Skeletal muscle cell (primary cell): ENCODE measurements around the gene FAM124B.
"Not testable (repeated sequence)": the region's sequence is repeated elsewhere in the genome, so short reads cannot be mapped to it uniquely, and the experiment has no call there.

Source experiments
- DNase-seq: peaks from one replicate; pipeline ENCODE4 v3.0.0-alpha.2; 2010; ENCODE audit warnings: low read depth
- H3K4me3 ChIP-seq: 2 replicates; pipeline ENCODE4 v1.5.1; 2011; ENCODE audit warnings: low read depth, mild to moderate bottlenecking, control low read depth, low read length, moderate library complexity

FAM124B gene

DNA sequence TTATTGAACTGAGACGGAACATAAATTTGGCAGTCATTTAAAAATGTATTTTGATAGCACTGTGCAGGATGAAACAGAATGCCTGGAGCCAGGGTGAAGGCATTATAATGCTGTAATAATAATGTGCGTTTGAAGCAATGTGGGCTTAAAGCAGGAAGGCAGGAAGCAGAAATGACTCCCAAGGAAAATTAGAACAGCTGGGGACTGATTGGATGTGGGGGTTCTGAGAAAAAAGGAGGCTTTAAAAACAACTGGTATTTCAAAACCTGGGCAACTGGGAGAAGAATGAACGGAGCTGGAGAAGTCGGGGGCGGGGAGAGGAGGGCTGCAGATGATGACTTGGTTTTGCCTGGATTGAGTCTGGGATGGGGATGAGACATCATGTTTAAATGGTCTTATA is 12.6 kb downstream of the FAM124B start:
- no peak overlapping the region for H3K4me3 ChIP-seq
- no peak for DNase-seq

GRCh38 chr2:224386876-224387275 is 15.0 kb downstream of the FAM124B start:
- no peak overlapping the region for H3K4me3 ChIP-seq
- no peak for DNase-seq

- no peak for DNase-seq
Observed at GRCh38 chr2:224382973-224383555, 18.8 kb downstream of the FAM124B start.

GRCh38 chr2:224382280-224382647 is 19.6 kb downstream of the FAM124B start:
- not testable (repeated sequence) for H3K4me3 ChIP-seq, DNase-seq

More at GRCh38 chr2:224382973-224383555, 18.8 kb downstream of the FAM124B start:
- no peak overlapping the region for H3K4me3 ChIP-seq

- no peak overlapping the region for H3K4me3 ChIP-seq
- DNase-seq, result no peak
Observed at GRCh38 chr2:224381521-224382279, 20.2 kb downstream of the FAM124B start.

DNA sequence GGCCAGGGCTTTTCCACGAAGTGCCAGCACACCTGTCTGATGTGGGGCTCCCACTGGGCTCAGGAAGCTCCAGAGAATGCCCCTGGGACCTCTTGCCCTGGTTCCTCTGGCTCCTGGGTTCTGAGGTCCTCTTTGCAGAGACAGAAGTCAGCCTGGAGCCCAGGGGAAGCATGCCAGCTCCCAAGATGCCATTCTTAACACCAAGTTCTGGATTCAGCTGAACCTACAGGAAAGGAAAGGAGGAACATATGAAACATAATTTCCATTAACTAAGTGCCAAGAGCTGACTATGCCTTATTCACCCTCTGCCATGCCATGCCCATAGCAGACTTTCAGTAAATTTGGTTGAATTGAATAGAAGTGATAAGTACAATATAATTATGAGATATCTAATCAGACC is 21.9 kb downstream of the FAM124B start:
- no peak overlapping the region for H3K4me3 ChIP-seq
- no peak for DNase-seq

- DNase-seq, result no peak
- H3K4me3 ChIP-seq, result no peak overlapping the region
Observed at GRCh38 chr2:224379172-224379571, 22.7 kb downstream of the FAM124B start.

DNA sequence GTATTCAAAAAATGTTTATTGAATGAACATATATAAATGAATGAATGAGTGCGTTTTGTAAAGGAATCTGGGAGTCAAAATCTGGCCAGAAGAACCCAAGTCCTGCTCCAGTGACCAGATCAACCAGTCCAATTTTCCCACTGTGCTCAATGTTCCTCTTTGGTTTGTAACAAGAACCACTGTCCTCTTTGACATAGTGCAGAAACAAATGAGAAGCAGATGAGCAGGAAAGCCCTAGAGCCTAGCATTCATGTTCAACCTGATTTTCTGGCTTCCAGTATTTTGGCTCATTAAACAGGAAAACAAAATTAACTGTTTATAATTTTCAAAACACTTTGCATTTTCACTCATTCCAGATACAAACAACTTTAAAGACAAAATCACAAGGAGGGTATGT is 23.2 kb downstream of the FAM124B start:
- no peak overlapping the region for H3K4me3 ChIP-seq
- no peak for DNase-seq

DNA sequence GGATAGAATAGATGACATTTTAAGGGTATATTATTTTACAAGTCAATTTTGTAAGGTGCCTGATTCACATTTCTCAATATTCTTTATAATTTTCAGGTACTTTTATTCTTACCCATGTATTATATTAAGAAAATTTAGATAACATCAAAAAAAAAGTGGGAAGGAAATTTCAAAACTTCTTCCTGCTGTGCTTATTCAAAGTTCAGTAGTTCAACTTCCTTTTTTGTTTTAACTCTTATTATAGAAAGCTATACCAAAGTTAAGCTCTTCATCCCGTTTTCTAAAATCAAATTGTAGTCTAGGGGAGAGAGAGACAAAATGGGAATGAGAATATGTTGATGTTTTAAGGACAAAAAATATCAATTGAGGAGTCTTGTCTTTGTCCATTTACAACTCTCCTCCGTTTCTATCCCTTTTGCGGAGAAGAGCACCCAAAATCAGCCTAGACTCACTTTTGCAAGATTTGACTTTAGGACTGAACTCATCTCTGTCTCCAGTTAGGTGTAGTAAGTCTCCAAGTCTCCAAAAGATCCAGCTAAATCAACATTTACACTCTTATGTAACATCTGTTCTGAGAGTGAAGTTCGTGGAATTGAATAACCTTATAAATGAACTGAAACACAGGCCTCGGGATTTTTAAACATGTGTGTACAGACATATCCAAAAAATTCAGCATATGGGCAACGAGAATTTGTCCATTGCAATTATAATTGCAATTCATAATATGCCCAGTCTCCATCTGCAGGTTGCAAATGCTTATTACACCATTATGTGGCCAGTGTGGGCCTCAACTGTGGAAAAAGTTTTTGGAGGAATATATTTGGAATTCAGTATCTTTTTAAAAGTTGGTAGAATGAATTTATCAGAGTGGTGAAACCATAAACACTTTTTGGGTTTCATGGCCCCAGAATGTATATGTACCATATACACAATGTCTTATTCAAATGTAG is 23.9 kb downstream of the FAM124B start:
- H3K4me3 ChIP-seq, result no peak overlapping the region
- no peak for DNase-seq

GRCh38 chr2:224372641-224373040 is 29.3 kb downstream of the FAM124B start:
- no peak overlapping the region for H3K4me3 ChIP-seq
- DNase-seq, result no peak

- H3K4me3 ChIP-seq, result no peak overlapping the region
- no peak for DNase-seq
Observed at GRCh38 chr2:224369028-224369632, 32.8 kb downstream of the FAM124B start.

DNA sequence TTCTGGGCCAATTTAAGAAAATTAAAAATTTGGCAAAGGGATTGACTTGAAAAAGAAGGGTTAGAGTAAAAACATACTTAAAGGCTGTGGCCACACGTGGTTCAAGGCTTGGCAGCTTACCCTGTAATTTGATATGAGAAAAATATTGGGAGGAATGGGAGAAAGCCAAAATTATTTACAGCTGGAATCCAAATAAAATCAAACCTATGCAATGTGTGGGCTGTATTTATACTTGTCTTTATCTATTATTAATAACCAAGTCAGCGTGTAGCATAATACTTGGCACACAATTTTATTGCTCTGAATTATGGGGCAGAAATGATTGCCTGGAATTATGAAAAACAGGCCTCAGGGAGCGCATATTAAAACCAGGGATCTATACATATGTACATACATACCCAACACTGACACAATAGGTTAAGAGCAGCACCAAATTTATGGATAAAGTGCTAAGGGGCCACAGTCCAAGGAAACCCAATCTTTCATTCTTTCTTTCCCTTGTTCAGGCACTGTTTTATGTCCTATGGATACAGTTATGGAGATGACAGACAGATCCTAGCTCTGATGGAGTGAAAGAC is 35.6 kb downstream of the FAM124B start:
- DNase-seq, result no peak
- no peak overlapping the region for H3K4me3 ChIP-seq

DNA sequence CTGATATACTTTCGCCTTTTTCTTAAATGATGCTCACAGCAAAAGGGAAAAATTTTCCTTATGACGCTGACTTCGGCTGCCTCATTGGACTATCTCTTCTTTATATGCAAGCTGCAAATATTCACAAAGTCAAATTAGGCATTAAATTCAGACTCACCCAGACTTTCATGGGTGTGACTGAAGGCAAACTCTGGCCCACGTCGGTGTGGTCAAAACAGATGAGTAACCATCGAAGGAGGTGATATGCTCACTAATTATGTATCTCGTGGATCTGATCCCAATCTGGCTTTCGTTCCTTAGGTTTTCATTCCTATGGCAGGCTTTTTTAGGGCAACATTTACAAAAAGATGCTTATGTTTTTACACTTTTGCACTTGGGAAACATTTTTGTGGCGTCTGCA is 36.6 kb downstream of the FAM124B start:
- H3K4me3 ChIP-seq, result no peak overlapping the region
- no peak for DNase-seq

- no peak for DNase-seq
- H3K4me3 ChIP-seq, result no peak overlapping the region
Observed at GRCh38 chr2:224363281-224363680, 38.6 kb downstream of the FAM124B start.

GRCh38 chr2:224362094-224362493 is 39.8 kb downstream of the FAM124B start:
- DNase-seq, result no peak

GRCh38 chr2:224360801-224361251 is 41.1 kb downstream of the FAM124B start:
- DNase-seq, result no peak
- no peak overlapping the region for H3K4me3 ChIP-seq

More at GRCh38 chr2:224362094-224362493, 39.8 kb downstream of the FAM124B start:
- no peak overlapping the region for H3K4me3 ChIP-seq

GRCh38 chr2:224359569-224359968 is 42.3 kb downstream of the FAM124B start:
- no peak for DNase-seq
- H3K4me3 ChIP-seq, result no peak overlapping the region

DNA sequence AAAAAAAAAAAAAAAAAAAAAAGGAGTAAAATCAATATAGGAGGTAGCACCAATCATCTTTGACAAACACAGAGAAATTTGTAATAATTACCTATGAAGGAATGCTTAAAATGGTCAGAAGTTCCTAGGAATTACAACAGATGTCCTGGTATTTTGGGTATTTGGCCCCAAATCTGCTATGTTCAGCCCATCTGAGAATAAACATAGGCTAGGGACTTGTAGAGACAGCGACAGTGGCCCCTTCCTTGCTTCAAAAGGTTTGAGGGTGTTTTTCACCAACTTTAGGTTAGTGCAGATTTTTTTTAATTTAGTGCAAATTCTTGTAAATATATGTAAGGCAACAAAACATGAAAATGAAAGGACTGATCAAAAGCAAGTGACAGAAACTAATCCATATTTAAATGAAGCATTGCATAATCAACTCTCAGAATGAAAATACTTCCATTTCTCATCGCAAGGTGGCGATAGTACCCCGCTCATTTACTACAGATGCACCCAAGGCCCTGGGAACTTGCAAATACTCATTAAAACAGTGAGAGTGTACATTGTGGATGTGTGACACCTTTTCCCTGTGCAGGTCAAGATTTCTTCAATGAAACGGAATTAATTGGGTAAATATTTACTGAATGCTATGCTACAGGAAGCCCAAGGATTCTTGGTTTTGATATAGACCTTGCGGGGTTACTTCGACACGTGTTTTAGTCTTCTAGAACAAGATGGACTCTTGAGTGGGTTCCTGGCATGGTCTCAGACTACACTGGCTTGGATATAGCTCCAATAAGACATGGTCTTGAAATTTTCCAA is 44.6 kb downstream of the FAM124B start:
- DNase-seq, result no peak
- no peak overlapping the region for H3K4me3 ChIP-seq
